Globus pallidus (tissue), 1 donor: Measurements from ENCODE around the gene PRDM16.

Source experiments
- DNase-seq: peaks from one replicate; pipeline ENCODE4 v3.0.0-alpha.2; 2015; ENCODE audit warnings: low spot score

The PRDM16 gene

DNA sequence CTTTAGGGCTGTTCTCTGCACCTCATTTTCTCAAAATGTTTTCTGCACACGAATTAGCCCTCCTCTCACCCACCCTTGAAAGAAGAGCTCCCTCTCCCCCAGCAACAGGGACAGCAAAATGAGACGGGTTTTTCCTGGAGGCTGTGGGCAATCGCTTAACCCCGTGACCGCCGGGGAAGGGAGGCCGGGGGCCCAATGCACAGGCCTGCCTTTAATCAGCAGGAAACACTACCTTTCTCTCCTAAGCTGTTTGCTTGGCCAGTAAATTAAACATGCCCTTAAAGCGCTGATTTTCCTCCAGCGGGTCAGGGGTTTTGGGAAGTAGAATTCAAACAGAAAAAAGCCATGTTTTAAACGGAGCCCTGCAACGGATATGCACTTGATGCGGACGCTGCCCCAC, 114.4 kb downstream of the PRDM16 start:
- no peak for DNase-seq

DNA sequence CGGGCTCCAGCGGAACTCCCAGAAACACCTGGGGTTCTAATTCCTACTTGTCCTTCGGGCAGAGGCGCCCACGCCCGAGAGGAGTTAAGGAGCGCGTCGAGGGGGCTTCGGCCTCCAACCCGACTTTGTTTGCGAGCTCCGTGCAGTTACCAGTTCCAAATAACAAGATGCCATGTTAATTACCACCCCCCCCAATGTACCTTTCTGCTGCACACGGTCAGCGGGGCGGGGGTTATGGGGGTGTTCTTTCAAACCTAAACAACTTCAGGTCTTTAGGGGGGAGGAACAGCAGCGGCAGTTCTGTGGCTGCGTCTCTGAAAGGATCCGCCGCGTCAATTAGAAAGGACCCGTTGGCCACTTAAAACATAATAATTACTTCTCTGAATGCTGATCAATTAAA, 114.8 kb downstream of the PRDM16 start:
- no peak for DNase-seq

GRCh38 chr1:3184666-3185065, 115.7 kb downstream of the PRDM16 start:
- no peak for DNase-seq

- DNase-seq: no peak
These were observed 117.0 kb downstream of the PRDM16 start for GRCh38 chr1:3185896-3186525.

GRCh38 chr1:3186526-3186921, 117.5 kb downstream of the PRDM16 start:
- no peak for DNase-seq

GRCh38 chr1:3187415-3188149, 118.6 kb downstream of the PRDM16 start:
- no peak for DNase-seq

DNA sequence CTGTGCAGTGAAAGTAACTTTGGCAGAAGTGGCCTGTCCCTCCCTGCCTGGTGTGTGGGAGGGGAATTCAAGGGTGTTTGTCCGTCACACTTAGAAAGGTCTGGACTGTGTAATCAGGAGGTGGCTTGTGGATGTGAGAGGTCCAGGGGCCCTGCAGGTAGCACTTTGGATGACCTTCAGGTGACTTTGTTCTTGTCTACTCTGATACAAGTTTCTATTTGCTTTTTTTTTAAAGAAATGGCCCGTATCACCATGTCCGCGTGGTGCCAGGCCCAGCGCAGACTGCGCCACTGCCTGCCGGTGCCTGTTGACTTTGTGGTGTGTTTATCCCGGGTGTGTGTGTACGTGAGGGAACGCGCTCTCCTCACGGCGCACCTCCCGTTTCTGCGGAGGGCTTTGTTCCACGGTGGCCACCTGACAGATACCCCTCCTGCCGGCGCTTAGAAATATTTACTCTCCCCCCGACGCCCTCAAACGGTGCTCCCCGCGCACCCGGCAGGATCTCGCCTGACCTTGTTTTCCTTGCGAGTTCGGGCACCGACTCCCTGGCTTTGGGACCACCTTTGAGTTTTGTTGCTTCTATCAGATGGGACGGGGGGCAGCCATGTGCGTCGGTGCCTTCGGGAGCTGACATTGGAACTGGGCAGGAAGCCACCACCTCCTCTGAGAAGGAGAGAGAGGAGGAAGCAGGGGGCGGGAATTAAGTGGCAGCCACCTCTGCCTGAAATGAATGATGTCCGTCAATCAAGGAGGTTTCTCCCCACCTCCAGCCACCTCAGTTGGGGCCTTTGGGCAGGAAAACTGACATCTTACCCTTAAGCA, 119.4 kb downstream of the PRDM16 start:
- no peak for DNase-seq

DNA sequence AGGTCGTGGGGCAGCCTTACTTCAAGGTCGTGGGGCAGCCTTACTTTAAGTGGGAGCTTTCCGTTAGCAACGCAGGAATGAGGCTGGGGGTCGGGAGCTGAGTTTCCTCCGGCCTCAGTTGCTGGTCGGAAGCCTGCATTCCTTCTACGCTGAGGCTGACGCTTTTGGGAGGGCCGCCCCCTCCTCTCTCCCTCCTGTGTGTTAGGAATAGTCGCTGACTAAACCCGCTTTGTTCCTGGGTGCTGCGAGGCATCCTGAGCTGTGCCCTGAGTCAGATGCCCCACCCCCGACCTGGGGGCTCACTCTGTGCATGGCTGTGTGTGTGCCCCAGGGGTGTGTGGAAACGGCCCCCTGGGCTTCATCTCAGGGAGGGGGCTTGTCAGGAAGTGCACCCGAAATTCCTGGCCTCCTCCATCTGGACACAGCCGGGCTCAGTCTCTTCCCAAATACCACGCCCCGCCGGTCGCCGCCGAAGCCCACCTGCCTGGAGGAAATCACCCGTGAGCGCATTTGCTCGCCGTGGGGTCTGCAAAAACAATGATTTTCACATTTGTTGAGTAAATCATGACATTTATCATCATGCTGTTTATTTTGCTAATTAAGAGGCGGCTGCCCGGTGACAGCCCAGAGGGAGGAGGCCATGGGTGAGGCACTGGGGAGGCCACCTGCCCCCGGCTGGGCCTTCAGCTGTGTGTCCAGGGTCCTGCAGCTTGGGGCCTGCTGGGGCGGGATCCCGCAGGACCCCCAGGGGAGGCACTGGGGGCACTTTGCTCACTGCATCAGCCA, 121.4 kb downstream of the PRDM16 start:
- DNase-seq: no peak

GRCh38 chr1:3192361-3192760, 123.4 kb downstream of the PRDM16 start:
- no peak for DNase-seq

- no peak for DNase-seq
These were observed 123.8 kb downstream of the PRDM16 start for GRCh38 chr1:3192825-3193224.

- no peak for DNase-seq
These were observed 124.8 kb downstream of the PRDM16 start for GRCh38 chr1:3193811-3194210.

GRCh38 chr1:3194760-3195479, 125.9 kb downstream of the PRDM16 start:
- no peak for DNase-seq

- DNase-seq: no peak
These were observed 126.4 kb downstream of the PRDM16 start for GRCh38 chr1:3195480-3195815.

- no peak for DNase-seq
These were observed 127.0 kb downstream of the PRDM16 start for GRCh38 chr1:3195966-3196515.

DNA sequence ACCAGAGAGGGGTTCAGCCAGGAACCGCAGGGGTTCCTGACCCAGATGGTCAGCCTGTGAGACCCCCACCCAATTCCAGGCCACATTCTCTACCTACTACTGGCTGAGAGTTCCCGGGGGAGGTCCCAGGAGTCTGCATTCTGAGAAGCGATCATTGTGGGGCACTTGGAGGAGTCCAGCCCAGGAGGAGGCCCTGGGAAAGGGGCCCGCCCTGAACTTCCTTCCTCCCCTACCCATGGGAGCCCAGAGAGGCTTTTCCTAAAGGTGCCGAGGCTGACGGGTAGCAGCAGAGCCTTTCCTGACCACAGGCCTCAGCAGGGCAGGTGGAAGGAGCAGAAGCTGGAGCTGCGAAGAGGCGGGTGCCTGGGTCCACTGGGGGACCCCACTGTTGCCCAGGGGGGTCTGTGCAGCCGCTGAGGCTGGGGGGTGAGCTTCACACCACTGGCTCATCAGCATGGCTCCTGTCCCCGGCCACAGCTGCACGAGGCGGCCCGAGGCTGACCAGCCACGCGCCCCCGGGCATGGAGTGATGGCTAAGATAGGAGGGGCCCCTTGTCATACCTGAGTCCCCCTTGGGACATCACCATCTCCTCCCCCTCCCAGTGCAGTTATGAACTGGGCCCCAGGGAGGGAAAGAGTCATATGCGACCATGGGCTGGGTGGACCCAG, 127.7 kb downstream of the PRDM16 start:
- DNase-seq: no peak

GRCh38 chr1:3197781-3198316, 128.8 kb downstream of the PRDM16 start:
- no peak for DNase-seq

DNA sequence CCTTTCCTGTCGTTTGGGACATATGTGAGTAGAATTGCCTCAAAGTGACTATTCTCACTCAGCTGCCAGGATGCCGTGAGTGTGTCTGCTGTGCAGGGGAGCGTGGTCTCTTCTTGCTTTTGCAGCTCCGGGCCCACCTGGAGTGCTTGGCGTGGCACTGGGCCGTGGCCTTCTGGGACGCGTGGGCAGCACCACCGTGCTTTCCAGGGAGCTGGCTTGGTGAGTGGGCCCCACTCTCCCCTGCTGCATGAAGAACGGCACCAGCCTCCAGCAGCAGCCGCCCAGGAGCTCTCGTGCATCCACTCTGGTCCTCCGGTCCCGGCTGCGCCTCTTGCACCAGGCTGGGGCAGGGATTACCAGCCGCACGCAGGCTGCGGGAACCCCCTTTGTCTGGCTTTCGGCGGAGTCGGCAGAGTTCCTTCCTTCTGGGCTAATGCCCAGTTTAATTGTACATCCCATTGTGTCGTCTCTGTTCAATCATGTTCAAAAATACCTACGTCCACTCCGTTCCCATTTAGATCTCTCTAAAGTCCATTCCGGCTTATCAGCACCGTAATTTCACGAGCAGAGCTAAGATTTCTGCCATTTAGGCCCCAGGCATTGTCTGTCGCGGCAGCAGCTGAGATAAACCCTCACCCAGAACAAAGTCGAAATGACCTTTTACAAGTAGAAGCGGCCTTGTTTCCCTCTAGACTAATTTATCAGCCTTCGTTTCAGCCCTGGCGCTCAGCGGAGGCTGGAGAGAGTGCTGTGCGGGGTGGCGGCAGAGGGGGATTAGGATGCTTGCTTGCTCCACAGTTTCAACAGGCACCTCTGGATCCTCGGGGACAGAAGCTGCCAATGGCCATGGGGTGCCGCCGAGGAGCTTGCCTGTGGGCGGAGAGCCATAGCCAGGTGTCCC, 129.6 kb downstream of the PRDM16 start:
- DNase-seq: no peak

DNA sequence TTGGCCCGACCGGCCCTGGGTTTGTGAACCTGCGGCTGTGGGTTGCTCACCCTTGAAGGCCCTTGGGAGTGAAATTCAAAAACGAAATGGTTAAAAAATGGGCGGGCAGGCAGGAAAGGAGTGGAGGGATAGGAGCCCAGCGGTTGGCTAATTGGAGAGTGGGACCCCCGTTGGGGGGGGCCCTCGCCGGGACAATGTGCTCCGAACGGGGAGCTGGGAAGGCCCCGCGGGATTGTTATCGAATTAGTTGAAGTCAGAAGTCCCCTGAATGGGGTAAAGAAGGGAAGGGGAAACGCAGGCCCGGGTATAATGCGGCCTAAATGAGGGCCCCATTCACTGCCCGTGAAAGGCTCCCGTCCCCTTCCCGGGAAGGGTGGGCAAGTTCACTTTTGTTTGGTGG, 135.7 kb downstream of the PRDM16 start:
- no peak for DNase-seq

GRCh38 chr1:3205815-3206214, 136.8 kb downstream of the PRDM16 start:
- no peak for DNase-seq
